K562 (cell line): ENCODE results near the gene ZNF644. TPM values are rescaled to one million over a fixed set of nuclear protein-coding genes. Genes with fewer than 3 reads are reported as not detected.

ENCODE experiments used
- CEBPZ ChIP-seq: fragments of 150-350 bp; IDR thresholded peaks from 2 replicates; pipeline ENCODE4 v1.6.1; 2014; ENCODE audit warnings: low read depth, mild to moderate bottlenecking, low read length, borderline replicate concordance
- FOXJ2 ChIP-seq: fragments of 200-800 bp; sonication (Bioruptor generic); IDR thresholded peaks from 2 replicates; pipeline ENCODE4 v1.6.1; 2016; ENCODE audit warnings: missing genetic modification characterization, missing compliant biosample characterization
- GATA2 ChIP-seq: sonication (generic); formaldehyde crosslinking; IDR thresholded peaks from 2 replicates; pipeline ENCODE4 v1.4.0; 2020; ENCODE audit warnings: mild to moderate bottlenecking, missing genetic modification reagents
- HES1 ChIP-seq: fragments of 450-650 bp; IDR thresholded peaks from 2 replicates; pipeline ENCODE4 v1.6.1; 2016; ENCODE audit warnings: low read depth, mild to moderate bottlenecking, moderate library complexity
- RB1 ChIP-seq: fragments of 450-650 bp; IDR thresholded peaks from 2 replicates; pipeline ENCODE4 v1.6.1; 2017; ENCODE audit warnings: low read depth, mild to moderate bottlenecking
- RFX1 ChIP-seq: fragments of 450-650 bp; IDR thresholded peaks from 2 replicates; pipeline ENCODE4 v1.6.1; 2016; ENCODE audit warnings: mild to moderate bottlenecking, moderate library complexity
- ZBTB17 ChIP-seq: fragments of 450-650 bp; formaldehyde crosslinking; IDR thresholded peaks from 2 replicates; pipeline ENCODE4 v1.4.0; 2020; ENCODE audit warnings: mild to moderate bottlenecking
- ZHX1 ChIP-seq: fragments of 150-350 bp; conservative IDR thresholded peaks from 2 replicates; pipeline ENCODE4 v1.6.1; 2014; ENCODE audit warnings: low read length
- ZNF592 ChIP-seq: fragments of 450-650 bp; IDR thresholded peaks from 2 replicates; pipeline ENCODE4 v1.6.1; 2017; ENCODE audit warnings: antibody characterized with exemption, mild to moderate bottlenecking
- ZNF644 ChIP-seq: fragments of 200-800 bp; sonication (Bioruptor generic); IDR thresholded peaks from 2 replicates; pipeline ENCODE4 v1.6.1; 2016; ENCODE audit warnings: low read depth, missing genetic modification characterization, missing compliant biosample characterization
- ZSCAN32 ChIP-seq: fragments of 450-650 bp; formaldehyde crosslinking; IDR thresholded peaks from 2 replicates; pipeline ENCODE4 v1.4.0; 2020; ENCODE audit warnings: mild to moderate bottlenecking, moderate library complexity
- ZZZ3 ChIP-seq: fragments of 450-650 bp; IDR thresholded peaks from 2 replicates; pipeline ENCODE4 v1.6.1; 2016; ENCODE audit warnings: antibody characterized with exemption, mild to moderate bottlenecking, moderate library complexity
- polyA plus RNA-seq, 8 experiments: library from polyadenylated mRNA; depleted of rRNA in 4 of 8; stranded (reverse) in 5 of 8; unstranded in 3 of 8; fragments of >200 nt; fragmentation: Nextera tagmentation in 2 of 8; fragmentation: Illumina TruSeq in 1 of 8; extraction: Ambion mirVana in 2 of 8; extraction: Trizol in 1 of 8; gene quantifications; 2 replicates each; pipeline versions ENCODE4 v1.2.1 to v1.2.3, GENCODE V29; 2011 to 2014; ENCODE audit warnings: inconsistent platforms in 1 of 8, missing spikeins in 1 of 8
- total RNA-seq, 7 experiments: library from RNA; depleted of rRNA in 6 of 7; stranded (reverse); fragments of >200 nt in 6 of 7; fragmentation: Illumina TruSeq in 2 of 7; extraction: Trizol in 2 of 7; gene quantifications; 2 replicates each; pipeline versions ENCODE4 v1.2.1 to v1.2.3, GENCODE V29; 2011 to 2021; ENCODE audit warnings: low replicate concordance in 1 of 7
- TF ChIP-seq, protein P1 (sequence below): sonication (generic); formaldehyde crosslinking; IDR thresholded peaks from 2 replicates; pipeline ENCODE4 v1.8.1; 2023; ENCODE audit warnings: mild to moderate bottlenecking, missing genetic modification reagents

ZNF644 gene
- total and polyA plus RNA-seq, 9 of the 15 experiments (the other 6 are each of a cell fraction or from before 2014, with no cell fraction given), result 25.3 to 71.4 (median 39.6) TPM

DNA sequence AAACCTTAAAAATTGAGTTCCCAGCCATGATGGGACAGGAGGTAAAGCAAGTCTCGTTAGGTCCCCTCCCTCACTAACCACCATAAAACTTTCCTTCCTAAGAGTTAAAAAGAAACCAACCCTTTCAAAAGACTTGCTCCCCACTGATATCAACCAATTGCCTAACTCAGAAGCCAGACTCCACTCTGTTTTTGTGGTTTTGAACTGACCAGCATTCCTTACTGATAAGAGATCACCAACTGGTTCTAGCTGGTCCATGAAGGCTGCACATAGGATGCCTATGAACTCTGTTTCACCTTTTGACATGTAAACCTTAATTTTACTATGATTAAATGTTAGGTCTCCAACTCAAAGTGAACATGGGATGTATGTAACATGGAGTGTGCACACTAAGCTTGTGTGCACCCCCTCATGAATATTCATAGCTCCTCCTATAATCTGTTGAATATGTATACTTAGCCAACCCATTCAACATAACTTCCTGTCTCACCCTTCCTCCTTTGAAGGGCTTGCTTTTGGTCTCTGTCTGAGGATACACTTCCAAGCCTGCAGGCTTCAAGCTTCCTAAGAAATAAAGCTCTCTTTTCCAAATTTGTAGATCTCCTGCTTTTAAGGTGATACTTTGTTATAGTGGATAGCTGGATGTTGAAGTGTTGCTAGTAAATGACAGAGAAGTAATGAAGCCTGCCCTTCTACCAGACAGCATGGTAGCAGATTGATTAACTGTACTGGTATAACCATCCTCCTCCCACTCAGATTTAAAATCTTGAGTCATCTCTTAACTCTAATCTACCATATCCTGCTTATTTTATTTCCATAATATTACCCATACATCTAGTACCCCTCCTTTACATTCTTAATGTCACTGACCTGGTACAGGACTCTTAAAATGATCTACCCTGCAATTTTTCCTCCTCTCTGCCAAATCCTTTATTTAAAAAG is 95.6 kb downstream of the ZNF644 start (continued):
- TF ChIP-seq CEBPZ (no peak), RFX1 (no peak), GATA2 (0 out of 2 replicates have a peak, but pooled peaks have one; percentile 58), RB1 (no peak), ZHX1 (no peak), ZNF592 (no peak), FOXJ2 (tag) (no peak), ZNF644 (tag) (no peak), ZZZ3 (no peak), ZSCAN32 (CRISPR knock-in tag) (no peak), ZBTB17 (CRISPR knock-in tag) (no peak), HES1 (peak; percentile 33; the same call in 1 of the 2 replicates)
- TF ChIP-seq, protein P1, sequence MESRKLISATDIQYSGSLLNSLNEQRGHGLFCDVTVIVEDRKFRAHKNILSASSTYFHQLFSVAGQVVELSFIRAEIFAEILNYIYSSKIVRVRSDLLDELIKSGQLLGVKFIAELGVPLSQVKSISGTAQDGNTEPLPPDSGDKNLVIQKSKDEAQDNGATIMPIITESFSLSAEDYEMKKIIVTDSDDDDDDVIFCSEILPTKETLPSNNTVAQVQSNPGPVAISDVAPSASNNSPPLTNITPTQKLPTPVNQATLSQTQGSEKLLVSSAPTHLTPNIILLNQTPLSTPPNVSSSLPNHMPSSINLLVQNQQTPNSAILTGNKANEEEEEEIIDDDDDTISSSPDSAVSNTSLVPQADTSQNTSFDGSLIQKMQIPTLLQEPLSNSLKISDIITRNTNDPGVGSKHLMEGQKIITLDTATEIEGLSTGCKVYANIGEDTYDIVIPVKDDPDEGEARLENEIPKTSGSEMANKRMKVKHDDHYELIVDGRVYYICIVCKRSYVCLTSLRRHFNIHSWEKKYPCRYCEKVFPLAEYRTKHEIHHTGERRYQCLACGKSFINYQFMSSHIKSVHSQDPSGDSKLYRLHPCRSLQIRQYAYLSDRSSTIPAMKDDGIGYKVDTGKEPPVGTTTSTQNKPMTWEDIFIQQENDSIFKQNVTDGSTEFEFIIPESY (CRISPR knock-in tag), result no peak
